WTC11 (cell line): ENCODE data around the gene CHIT1. TPM values are rescaled to one million over a fixed set of nuclear protein-coding genes. Genes with fewer than 3 reads are reported as not detected.

Experiments
- ATAC-seq: fragments of 200-7000 bp; cut with Tn5 transposase; 2 replicates; pipeline ENCODE4 v1.10.0; 2021; ENCODE audit warnings: mild to moderate bottlenecking, moderate library complexity
- CTCF ChIA-PET: fragments of 300-600 bp; sonication (Branson Sonifier 250); formaldehyde crosslinking; loops from one replicate; lab custom pipeline; 2021; ENCODE audit warnings: antibody characterized with exemption; lab: Charles Lee
- POLR2A ChIA-PET: fragments of 350-600 bp; sonication (Branson Sonifier 250); formaldehyde crosslinking; loops from one replicate; lab custom pipeline; 2021; ENCODE audit warnings: antibody characterized with exemption; lab: Charles Lee
- DNase-seq: peaks from one replicate; pipeline ENCODE4 v3.0.0; 2021; ENCODE audit warnings: low spot score
- H3K27ac Mint-ChIP-seq: 2 replicates; pipeline ENCODE4 v1.8.0; 2021; ENCODE audit warnings: mixed read lengths
- H3K27me3 Mint-ChIP-seq: 2 replicates; pipeline ENCODE4 v1.8.0; 2021; ENCODE audit warnings: low read depth, mild to moderate bottlenecking, moderate library complexity, mixed read lengths
- H3K36me3 Mint-ChIP-seq: 2 replicates; pipeline ENCODE4 v1.8.0; 2021; ENCODE audit warnings: mixed read lengths
- H3K4me1 Mint-ChIP-seq: 2 replicates; pipeline ENCODE4 v1.8.0; 2022; ENCODE audit warnings: mixed read lengths
- H3K4me3 Mint-ChIP-seq: 2 replicates; pipeline ENCODE4 v1.8.0; 2021; ENCODE audit warnings: mild to moderate bottlenecking, moderate library complexity, mixed read lengths
- H3K9me3 Mint-ChIP-seq: 2 replicates; pipeline ENCODE4 v1.8.0; 2021; ENCODE audit warnings: mixed read lengths
- CDX4 ChIP-seq: fragments of 250-450 bp; sonication (Bioruptor Pico); IDR thresholded peaks from 2 replicates; pipeline ENCODE4 v1.9.0; 2021; ENCODE audit warnings: moderate library complexity, mild to moderate bottlenecking, inconsistent platforms, borderline replicate concordance
- E2F4 ChIP-seq: sonication (generic); formaldehyde crosslinking; IDR thresholded peaks from 2 replicates; pipeline ENCODE4 v1.8.1; 2022; ENCODE audit warnings: low read depth, mild to moderate bottlenecking, moderate library complexity, missing genetic modification reagents, borderline replicate concordance
- ESRRA ChIP-seq: sonication (generic); formaldehyde crosslinking; IDR thresholded peaks from 2 replicates; pipeline ENCODE4 v1.8.1; 2022; ENCODE audit warnings: mild to moderate bottlenecking, missing genetic modification reagents, borderline replicate concordance
- FOXK1 ChIP-seq: sonication (generic); formaldehyde crosslinking; IDR thresholded peaks from 2 replicates; pipeline ENCODE4 v1.8.0; 2022; ENCODE audit warnings: mild to moderate bottlenecking, moderate library complexity, missing genetic modification reagents
- GABPB1 ChIP-seq: sonication (generic); formaldehyde crosslinking; IDR thresholded peaks from 2 replicates; pipeline ENCODE4 v1.8.1; 2023; ENCODE audit warnings: mild to moderate bottlenecking, missing genetic modification reagents
- HMGA2 ChIP-seq: fragments of 250-450 bp; sonication (Bioruptor Pico); IDR thresholded peaks from 2 replicates; pipeline ENCODE4 v1.4.0; 2021; ENCODE audit warnings: mild to moderate bottlenecking, moderate library complexity
- JAZF1 ChIP-seq: fragments of 250-450 bp; sonication (Bioruptor Pico); IDR thresholded peaks from 2 replicates; pipeline ENCODE4 v1.9.0; 2021; ENCODE audit warnings: moderate library complexity, mild to moderate bottlenecking, inconsistent platforms
- NFYB ChIP-seq: sonication (generic); formaldehyde crosslinking; conservative IDR thresholded peaks from 2 replicates; pipeline ENCODE4 v1.8.0; 2022; ENCODE audit warnings: low read depth, missing genetic modification reagents
- PRRX2 ChIP-seq: fragments of 250-450 bp; sonication (Bioruptor Pico); IDR thresholded peaks from 2 replicates; pipeline ENCODE4 v1.8.0; 2021; ENCODE audit warnings: mild to moderate bottlenecking
- RORB ChIP-seq: fragments of 250-450 bp; sonication (Bioruptor Pico); IDR thresholded peaks from 2 replicates; pipeline ENCODE4 v1.9.0; 2021; ENCODE audit warnings: mild to moderate bottlenecking
- SMAD3 ChIP-seq: sonication (generic); formaldehyde crosslinking; IDR thresholded peaks from 2 replicates; pipeline ENCODE4 v1.8.0; 2022; ENCODE audit warnings: missing genetic modification reagents, mild to moderate bottlenecking, borderline replicate concordance
- SMAD4 ChIP-seq: sonication (generic); formaldehyde crosslinking; IDR thresholded peaks from 2 replicates; pipeline ENCODE4 v1.8.0; 2022; ENCODE audit warnings: mild to moderate bottlenecking, missing genetic modification reagents
- TCF7 ChIP-seq: sonication (generic); formaldehyde crosslinking; IDR thresholded peaks from 2 replicates; pipeline ENCODE4 v1.8.0; 2022; ENCODE audit warnings: mild to moderate bottlenecking, low read depth, missing genetic modification reagents, moderate library complexity
- TEAD1 ChIP-seq: sonication (generic); formaldehyde crosslinking; IDR thresholded peaks from 2 replicates; pipeline ENCODE4 v1.8.0; 2022; ENCODE audit warnings: mild to moderate bottlenecking, missing genetic modification reagents
- ZNF219 ChIP-seq: sonication (generic); formaldehyde crosslinking; IDR thresholded peaks from 2 replicates; pipeline ENCODE4 v1.8.0; 2023; ENCODE audit warnings: missing genetic modification reagents, mild to moderate bottlenecking, borderline replicate concordance
- ZNF232 ChIP-seq: sonication (generic); formaldehyde crosslinking; IDR thresholded peaks from 2 replicates; pipeline ENCODE4 v1.8.0; 2022; ENCODE audit warnings: mild to moderate bottlenecking, missing genetic modification reagents
- ZNF263 ChIP-seq: sonication (generic); formaldehyde crosslinking; IDR thresholded peaks from 2 replicates; pipeline ENCODE4 v1.8.1; 2022; ENCODE audit warnings: low read depth, mild to moderate bottlenecking, moderate library complexity, missing genetic modification reagents
- ZNF671 ChIP-seq: fragments of 250-450 bp; sonication (Bioruptor Pico); IDR thresholded peaks from 2 replicates; pipeline ENCODE4 v1.8.0; 2021; ENCODE audit warnings: mild to moderate bottlenecking
- total RNA-seq: library from RNA; stranded (reverse); gene quantifications from 3 replicates; pipeline ENCODE4 v1.2.3, GENCODE V29; 2021
- TF ChIP-seq, protein P1 (sequence below): fragments of 250-450 bp; sonication (Bioruptor Pico); conservative IDR thresholded peaks from 2 replicates; pipeline ENCODE4 v1.9.0; 2021; ENCODE audit warnings: mild to moderate bottlenecking
- TF ChIP-seq, protein P2 (sequence below): sonication (generic); formaldehyde crosslinking; conservative IDR thresholded peaks from 2 replicates; pipeline ENCODE4 v1.8.1; 2022; ENCODE audit warnings: mild to moderate bottlenecking, missing genetic modification reagents
- TF ChIP-seq, protein P3 (sequence below): sonication (generic); formaldehyde crosslinking; IDR thresholded peaks from 2 replicates; pipeline ENCODE4 v1.8.0; 2022; ENCODE audit warnings: mild to moderate bottlenecking, missing genetic modification reagents
- TF ChIP-seq, protein P4 (sequence below): fragments of 250-450 bp; sonication (Bioruptor Pico); IDR thresholded peaks from 2 replicates; pipeline ENCODE4 v1.9.0; 2021; ENCODE audit warnings: mild to moderate bottlenecking

CHIT1 gene
- total RNA-seq, 1 experiment from 2014 or later, result 0.15 TPM

GRCh38 chr1:203177470-203178039, 51.9 kb downstream of the CHIT1 start (continued):
- TF ChIP-seq, protein P1, sequence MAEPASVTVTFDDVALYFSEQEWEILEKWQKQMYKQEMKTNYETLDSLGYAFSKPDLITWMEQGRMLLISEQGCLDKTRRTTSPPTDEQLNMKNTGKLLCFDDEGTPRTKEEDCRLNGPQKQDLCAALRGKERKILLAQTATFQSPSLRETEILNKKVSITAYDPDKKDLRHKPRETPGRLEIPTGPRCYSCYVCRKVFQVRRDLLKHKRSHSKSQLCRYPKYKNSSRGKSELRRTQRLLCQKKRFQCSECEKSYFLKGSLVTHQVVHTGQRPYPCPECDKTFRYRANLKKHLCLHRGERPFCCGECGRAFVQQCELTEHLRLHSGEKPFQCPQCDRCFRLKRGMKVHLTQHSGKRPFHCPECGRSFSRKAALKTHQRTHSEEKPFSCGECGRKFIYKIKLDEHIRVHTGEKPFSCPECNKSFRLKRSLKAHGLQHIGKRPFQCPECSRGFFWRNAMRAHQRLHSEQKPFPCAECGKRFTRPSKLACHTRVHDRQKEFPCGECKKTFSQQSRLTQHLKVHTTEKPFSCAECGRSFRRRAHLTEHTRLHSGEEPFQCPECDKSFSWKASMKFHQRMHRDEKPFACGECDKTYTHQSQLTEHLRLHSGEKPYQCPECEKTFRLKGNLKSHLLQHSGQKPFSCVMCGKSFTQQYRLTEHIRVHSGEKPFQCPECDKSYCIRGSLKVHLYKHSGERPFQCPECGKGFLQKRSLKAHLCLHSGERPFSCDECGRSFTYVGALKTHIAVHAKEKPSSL (CRISPR knock-in tag), result no peak
- TF ChIP-seq TEAD1 (CRISPR knock-in tag), result no peak
- TF ChIP-seq, protein P2, sequence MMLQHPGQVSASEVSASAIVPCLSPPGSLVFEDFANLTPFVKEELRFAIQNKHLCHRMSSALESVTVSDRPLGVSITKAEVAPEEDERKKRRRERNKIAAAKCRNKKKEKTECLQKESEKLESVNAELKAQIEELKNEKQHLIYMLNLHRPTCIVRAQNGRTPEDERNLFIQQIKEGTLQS, result no peak
- TF ChIP-seq ZNF232, result no peak

- DNase-seq (no peak), ATAC-seq (no peak)
- no peak for TF ChIP-seq PRRX2 (CRISPR knock-in tag)
- no peaks in the 10 kb centered on the region for H3K27me3 Mint-ChIP-seq
- H3K4me3 Mint-ChIP-seq, result no peak overlapping the region
- peaks cover 22% of the 10 kb centered on the region for H3K4me1 Mint-ChIP-seq
- ChIA-PET CTCF (interaction anchor here (4.9 to 6.1 kb wide), 2 partner anchors 90 to 137 kb away, joined by 18 to 30 read pairs; no protein-coding TSS in a partner anchor), POLR2A (no interaction called here)
- H3K9me3 Mint-ChIP-seq, result no peaks in the 10 kb centered on the region
- H3K27ac Mint-ChIP-seq, result no peak overlapping the region
- H3K36me3 Mint-ChIP-seq, result no peaks in the 10 kb centered on the region
Measured at GRCh38 chr1:203177036-203177405, 52.5 kb downstream of the CHIT1 start.

DNA sequence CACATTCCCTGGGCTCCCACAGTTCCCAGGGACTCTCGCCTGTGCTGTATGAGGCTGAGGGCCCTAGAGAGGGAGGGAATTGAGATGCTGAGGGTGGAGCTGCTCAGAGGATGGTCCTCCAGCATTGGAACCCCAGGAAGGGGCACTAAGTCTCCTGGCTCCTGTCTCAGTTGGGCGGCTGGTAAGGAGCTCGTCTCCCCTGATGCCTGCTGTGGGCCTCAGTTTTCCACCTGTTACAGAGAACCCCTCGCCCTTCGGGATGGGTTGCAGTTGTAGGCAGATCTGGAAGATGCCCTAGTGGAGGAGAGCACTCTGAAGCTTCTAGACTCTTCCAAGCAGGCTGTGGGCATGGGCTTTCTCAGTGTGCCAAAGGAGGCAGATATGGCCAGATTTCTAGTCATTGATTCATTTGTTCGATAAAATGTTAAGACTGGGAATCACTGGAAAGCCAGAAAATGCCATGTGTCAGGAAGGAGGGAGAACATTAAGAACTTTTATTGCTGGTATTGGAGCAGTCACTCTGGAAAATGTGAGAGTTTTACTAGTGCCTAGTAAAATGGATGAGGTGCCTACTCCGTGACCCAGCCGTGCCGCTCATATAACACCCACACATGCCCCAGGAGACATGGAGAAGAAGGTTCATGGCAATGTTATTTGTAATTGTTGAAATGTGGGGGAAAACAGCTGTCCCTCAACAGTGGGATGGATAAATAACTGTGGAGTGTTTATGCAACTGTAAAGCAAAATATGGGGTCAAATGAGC, 53.0 kb downstream of the CHIT1 start:
- TF ChIP-seq ESRRA (CRISPR knock-in tag), result no peak
- TF ChIP-seq JAZF1 (CRISPR knock-in tag), result no peak
- TF ChIP-seq, protein P3, sequence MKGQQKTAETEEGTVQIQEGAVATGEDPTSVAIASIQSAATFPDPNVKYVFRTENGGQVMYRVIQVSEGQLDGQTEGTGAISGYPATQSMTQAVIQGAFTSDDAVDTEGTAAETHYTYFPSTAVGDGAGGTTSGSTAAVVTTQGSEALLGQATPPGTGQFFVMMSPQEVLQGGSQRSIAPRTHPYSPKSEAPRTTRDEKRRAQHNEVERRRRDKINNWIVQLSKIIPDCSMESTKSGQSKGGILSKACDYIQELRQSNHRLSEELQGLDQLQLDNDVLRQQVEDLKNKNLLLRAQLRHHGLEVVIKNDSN, result no peak
- no peak for TF ChIP-seq SMAD4 (CRISPR knock-in tag)
- no peak for TF ChIP-seq ZNF671 (CRISPR knock-in tag)
- H3K27ac Mint-ChIP-seq, result no peak overlapping the region

GRCh38 chr1:203175827-203176241, 53.6 kb downstream of the CHIT1 start:
- Mint-ChIP-seq H3K36me3 (no peaks in the 10 kb centered on the region), H3K27me3 (no peaks in the 10 kb centered on the region), H3K9me3 (no peaks in the 10 kb centered on the region), H3K27ac (no peak overlapping the region), H3K4me3 (no peak overlapping the region), H3K4me1 (peaks cover 22% of the 10 kb centered on the region)
- ChIA-PET CTCF (interaction anchor here (0.6 to 7.1 kb wide), 9 partner anchors 27 to 136 kb away, joined by 3 to 75 read pairs (median 8); partner anchors contain the start of gene ADORA1), POLR2A (no interaction called here)
- no peak for DNase-seq
- ATAC-seq, result no peak
- TF ChIP-seq CDX4 (CRISPR knock-in tag) (no peak), E2F4 (CRISPR knock-in tag) (no peak), HMGA2 (no peak), SMAD3 (CRISPR knock-in tag) (no peak), ZNF219 (CRISPR knock-in tag) (no peak), GABPB1 (CRISPR knock-in tag) (no peak), FOXK1 (no peak), ZNF263 (CRISPR knock-in tag) (no peak), NFYB (CRISPR knock-in tag) (no peak), TCF7 (no peak), RORB (CRISPR knock-in tag) (no peak), TEAD1 (CRISPR knock-in tag) (no peak)
- TF ChIP-seq, protein P4, sequence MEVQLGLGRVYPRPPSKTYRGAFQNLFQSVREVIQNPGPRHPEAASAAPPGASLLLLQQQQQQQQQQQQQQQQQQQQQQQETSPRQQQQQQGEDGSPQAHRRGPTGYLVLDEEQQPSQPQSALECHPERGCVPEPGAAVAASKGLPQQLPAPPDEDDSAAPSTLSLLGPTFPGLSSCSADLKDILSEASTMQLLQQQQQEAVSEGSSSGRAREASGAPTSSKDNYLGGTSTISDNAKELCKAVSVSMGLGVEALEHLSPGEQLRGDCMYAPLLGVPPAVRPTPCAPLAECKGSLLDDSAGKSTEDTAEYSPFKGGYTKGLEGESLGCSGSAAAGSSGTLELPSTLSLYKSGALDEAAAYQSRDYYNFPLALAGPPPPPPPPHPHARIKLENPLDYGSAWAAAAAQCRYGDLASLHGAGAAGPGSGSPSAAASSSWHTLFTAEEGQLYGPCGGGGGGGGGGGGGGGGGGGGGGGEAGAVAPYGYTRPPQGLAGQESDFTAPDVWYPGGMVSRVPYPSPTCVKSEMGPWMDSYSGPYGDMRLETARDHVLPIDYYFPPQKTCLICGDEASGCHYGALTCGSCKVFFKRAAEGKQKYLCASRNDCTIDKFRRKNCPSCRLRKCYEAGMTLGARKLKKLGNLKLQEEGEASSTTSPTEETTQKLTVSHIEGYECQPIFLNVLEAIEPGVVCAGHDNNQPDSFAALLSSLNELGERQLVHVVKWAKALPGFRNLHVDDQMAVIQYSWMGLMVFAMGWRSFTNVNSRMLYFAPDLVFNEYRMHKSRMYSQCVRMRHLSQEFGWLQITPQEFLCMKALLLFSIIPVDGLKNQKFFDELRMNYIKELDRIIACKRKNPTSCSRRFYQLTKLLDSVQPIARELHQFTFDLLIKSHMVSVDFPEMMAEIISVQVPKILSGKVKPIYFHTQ, result no peak

More for the DNA sequence above, 53.0 kb downstream of the CHIT1 start:
- DNase-seq (no peak), ATAC-seq (no peak)
- ChIA-PET CTCF (interaction anchor here (0.9 to 7.1 kb wide), 8 partner anchors 29 to 137 kb away, joined by 3 to 75 read pairs (median 8); partner anchors contain the start of gene ADORA1), POLR2A (no interaction called here)
- H3K4me1 Mint-ChIP-seq, result peaks cover 22% of the 10 kb centered on the region
- no peaks in the 10 kb centered on the region for H3K36me3 Mint-ChIP-seq
- H3K27me3 Mint-ChIP-seq, result no peaks in the 10 kb centered on the region
- no peaks in the 10 kb centered on the region for H3K9me3 Mint-ChIP-seq
- H3K4me3 Mint-ChIP-seq, result no peak overlapping the region
